Measurements from ENCODE around the gene ATP2C1. TPM values are rescaled to one million over a fixed set of nuclear protein-coding genes. Genes with fewer than 3 reads are reported as not detected.

ATP2C1 gene
- total RNA-seq, 4 donors from 2014 or later, result 25.1 to 41.7 (median 26.4) TPM

DNA sequence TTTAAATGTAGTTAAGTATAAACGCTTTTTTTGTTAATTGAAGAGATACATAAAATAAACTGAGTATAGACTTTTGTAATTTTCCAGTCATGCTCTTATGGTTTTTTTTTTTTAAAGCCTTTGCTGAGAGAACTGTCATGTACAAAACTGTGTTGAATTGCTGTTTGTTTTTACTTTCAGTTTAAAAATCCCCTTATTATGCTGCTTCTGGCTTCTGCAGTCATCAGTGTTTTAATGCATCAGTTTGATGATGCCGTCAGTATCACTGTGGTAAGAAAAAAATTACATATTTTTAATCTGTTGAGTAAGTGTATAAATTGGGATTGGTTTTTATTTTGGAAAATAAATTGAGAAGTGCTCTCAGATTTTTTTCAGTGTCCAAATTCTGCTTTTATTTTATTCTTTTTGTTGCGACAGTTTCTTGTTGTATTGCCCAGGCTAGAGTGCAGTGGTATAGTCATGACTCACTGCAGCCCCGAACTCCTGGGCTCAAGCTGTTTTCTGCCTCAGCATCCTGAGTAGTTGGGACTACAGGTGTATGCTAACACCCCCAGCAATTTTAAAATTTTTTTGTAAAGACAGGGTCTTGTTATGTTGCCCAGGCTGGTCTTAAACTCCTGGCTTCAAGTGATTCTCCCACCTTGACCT lies 40.7 kb downstream of the ATP2C1 start:
- Histone ChIP-seq H3K4me3 (no peak overlapping the region), H3K4me1 (peaks cover 0 to 3% of the 10 kb centered on the region in 2 donors), H3K36me3 (peaks cover 0 to 11% of the 10 kb centered on the region in 2 donors), H3K27me3 (no peaks in the 10 kb centered on the region), H3K9me3 (no peaks in the 10 kb centered on the region), H3K27ac (no peak overlapping the region)
- DNase-seq, result no peak
- TF ChIP-seq, protein P1, sequence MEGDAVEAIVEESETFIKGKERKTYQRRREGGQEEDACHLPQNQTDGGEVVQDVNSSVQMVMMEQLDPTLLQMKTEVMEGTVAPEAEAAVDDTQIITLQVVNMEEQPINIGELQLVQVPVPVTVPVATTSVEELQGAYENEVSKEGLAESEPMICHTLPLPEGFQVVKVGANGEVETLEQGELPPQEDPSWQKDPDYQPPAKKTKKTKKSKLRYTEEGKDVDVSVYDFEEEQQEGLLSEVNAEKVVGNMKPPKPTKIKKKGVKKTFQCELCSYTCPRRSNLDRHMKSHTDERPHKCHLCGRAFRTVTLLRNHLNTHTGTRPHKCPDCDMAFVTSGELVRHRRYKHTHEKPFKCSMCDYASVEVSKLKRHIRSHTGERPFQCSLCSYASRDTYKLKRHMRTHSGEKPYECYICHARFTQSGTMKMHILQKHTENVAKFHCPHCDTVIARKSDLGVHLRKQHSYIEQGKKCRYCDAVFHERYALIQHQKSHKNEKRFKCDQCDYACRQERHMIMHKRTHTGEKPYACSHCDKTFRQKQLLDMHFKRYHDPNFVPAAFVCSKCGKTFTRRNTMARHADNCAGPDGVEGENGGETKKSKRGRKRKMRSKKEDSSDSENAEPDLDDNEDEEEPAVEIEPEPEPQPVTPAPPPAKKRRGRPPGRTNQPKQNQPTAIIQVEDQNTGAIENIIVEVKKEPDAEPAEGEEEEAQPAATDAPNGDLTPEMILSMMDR (IDR thresholded peaks at IDR 0.05 in 4 of 5, conservative IDR thresholded peaks at IDR 0.05 in 1 of 5), result no peak
- TF ChIP-seq POLR2A (IDR thresholded peaks at IDR 0.05), result no peak
- intact Hi-C loops (cut with DNase I; ENCODE audit: low total_unique reads), result no loop called here
- in situ Hi-C loops (cut with MboI; ENCODE audit: low sequenced_read_pairs in 4 of 4), result no loop called here
- no peak for ATAC-seq

DNA sequence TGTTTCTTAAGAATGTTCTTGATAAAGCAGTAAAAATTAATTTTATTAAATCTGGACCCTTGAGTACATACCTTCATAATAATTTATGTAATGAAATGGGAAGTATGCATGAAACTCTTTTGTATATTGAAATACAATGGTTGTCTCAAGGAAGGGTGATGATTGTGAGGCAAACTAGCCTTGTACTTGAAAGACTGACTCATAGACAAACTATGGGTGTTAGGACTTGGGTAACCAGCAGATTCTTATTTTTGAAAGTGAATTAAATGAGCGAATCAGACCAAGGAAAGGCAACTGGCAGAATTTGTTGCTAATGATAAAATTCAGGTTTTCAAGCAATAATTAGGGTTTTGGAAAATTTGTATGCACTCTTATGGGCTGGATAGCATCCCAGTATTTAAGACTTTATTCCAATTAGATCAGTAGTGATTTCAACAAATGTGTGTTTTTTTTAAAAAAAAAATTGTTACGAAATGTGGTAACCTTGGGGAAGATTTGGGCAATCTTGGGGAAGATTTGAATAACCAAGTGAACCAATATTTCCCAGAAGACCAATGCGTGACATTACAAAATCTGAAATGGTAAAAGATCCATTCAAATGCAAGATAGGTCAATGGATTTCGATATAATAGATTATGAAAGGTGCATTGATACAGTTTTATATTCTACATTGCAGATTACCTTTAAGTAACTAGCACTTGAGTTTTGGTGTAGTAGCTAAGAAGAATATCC lies 42.0 kb downstream of the ATP2C1 start:
- Histone ChIP-seq H3K4me1 (peaks cover 0 to 5% of the 10 kb centered on the region in 2 donors), H3K27ac (no peak overlapping the region), H3K27me3 (no peaks in the 10 kb centered on the region), H3K9me3 (no peaks in the 10 kb centered on the region), H3K36me3 (peaks cover 0 to 9% of the 10 kb centered on the region in 2 donors), H3K4me3 (no peak overlapping the region)
- DNase-seq (no peak), ATAC-seq (no peak)
- in situ Hi-C loops (cut with MboI; ENCODE audit: low sequenced_read_pairs in 4 of 4), result no loop called here
- intact Hi-C loops (cut with DNase I; ENCODE audit: low total_unique reads), result no loop called here
- TF ChIP-seq, protein P1 (IDR thresholded peaks at IDR 0.05 in 4 of 5, conservative IDR thresholded peaks at IDR 0.05 in 1 of 5), result no peak
- no peak for TF ChIP-seq POLR2A (IDR thresholded peaks at IDR 0.05)

- in situ Hi-C loops (cut with MboI; ENCODE audit: low sequenced_read_pairs in 4 of 4), result no loop called here
- intact Hi-C loops (cut with DNase I; ENCODE audit: low total_unique reads), result no loop called here
- DNase-seq, result no peak
Measured at GRCh38 chr3:130939753-130940152, 45.9 kb downstream of the ATP2C1 start.

DNA sequence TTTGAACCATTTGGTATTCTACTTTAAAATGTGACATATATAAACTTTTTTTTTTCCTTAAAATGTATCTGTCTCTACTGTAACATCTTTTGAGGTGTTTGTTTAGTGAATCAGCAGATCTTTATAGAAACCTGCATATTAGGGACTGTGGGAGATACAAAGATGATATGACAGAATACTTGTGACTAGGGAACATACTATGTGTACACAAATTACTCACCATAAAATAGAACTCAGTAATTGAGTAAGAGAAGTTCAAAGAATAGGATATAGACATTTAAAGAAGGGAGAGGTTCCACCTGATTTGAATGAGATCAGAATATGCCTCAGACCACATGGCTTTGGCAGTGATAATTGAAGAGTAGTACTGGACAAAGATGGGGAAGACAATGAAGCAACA lies 47.9 kb downstream of the ATP2C1 start:
- ATAC-seq (no peak), DNase-seq (no peak)
- in situ Hi-C loops (cut with MboI; ENCODE audit: low sequenced_read_pairs in 4 of 4), result no loop called here
- no peaks in the 10 kb centered on the region for H3K9me3 ChIP-seq
- intact Hi-C loops (cut with DNase I; ENCODE audit: low total_unique reads), result no loop called here
- peaks cover 0 to 5% of the 10 kb centered on the region in 2 donors for H3K4me1 ChIP-seq
- H3K27me3 ChIP-seq, result no peaks in the 10 kb centered on the region
- no peak for TF ChIP-seq POLR2A (IDR thresholded peaks at IDR 0.05)
- TF ChIP-seq, protein P1 (IDR thresholded peaks at IDR 0.05 in 4 of 5, conservative IDR thresholded peaks at IDR 0.05 in 1 of 5), result no peak
- peaks cover 0 to 57% of the 10 kb centered on the region in 2 donors for H3K36me3 ChIP-seq
- H3K27ac ChIP-seq, result no peak overlapping the region
- no peak overlapping the region for H3K4me3 ChIP-seq

More at GRCh38 chr3:130939753-130940152, 45.9 kb downstream of the ATP2C1 start:
- Histone ChIP-seq H3K27me3 (no peaks in the 10 kb centered on the region), H3K9me3 (no peaks in the 10 kb centered on the region), H3K27ac (no peak overlapping the region), H3K4me3 (no peak overlapping the region), H3K36me3 (peaks cover 0 to 37% of the 10 kb centered on the region in 2 donors), H3K4me1 (peaks cover 0 to 5% of the 10 kb centered on the region in 2 donors)
- peak; percentile 26 to 70 for ATAC-seq
- TF ChIP-seq, protein P1 (IDR thresholded peaks at IDR 0.05 in 4 of 5, conservative IDR thresholded peaks at IDR 0.05 in 1 of 5), result no peak
- no peak for TF ChIP-seq POLR2A (IDR thresholded peaks at IDR 0.05)

All from gastrocnemius medialis (tissue), 4 donors.